Measurements from ENCODE around the gene GADD45GIP1.
A peak's percentile ranks its signal among the peaks of the same experiment; 100 is the strongest.
"Not testable (repeated sequence)": the region's sequence is repeated elsewhere in the genome, so short reads cannot be mapped to it uniquely, and the experiment has no call there.

The GADD45GIP1 gene

DNA sequence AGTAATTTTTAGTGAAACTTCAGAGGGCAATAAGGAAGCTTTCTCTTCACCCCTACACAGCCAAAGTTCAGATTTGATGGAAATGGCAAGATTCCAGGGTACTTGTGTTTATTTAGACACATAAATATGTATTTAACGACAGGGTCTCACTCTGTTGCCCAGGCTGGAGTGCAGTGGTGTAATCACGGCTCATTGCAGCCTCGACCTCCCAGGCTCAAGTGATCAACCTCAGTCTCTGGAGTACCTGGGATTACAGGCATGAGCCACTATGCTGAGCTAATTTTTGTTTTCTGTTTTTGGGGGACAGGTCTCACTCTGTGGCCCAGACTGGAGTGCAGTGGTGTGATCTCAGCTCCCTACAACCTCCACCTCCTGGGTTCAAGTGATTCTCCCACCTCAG lies 36.0 kb downstream of the GADD45GIP1 start:
- TF ChIP-seq, protein P1, sequence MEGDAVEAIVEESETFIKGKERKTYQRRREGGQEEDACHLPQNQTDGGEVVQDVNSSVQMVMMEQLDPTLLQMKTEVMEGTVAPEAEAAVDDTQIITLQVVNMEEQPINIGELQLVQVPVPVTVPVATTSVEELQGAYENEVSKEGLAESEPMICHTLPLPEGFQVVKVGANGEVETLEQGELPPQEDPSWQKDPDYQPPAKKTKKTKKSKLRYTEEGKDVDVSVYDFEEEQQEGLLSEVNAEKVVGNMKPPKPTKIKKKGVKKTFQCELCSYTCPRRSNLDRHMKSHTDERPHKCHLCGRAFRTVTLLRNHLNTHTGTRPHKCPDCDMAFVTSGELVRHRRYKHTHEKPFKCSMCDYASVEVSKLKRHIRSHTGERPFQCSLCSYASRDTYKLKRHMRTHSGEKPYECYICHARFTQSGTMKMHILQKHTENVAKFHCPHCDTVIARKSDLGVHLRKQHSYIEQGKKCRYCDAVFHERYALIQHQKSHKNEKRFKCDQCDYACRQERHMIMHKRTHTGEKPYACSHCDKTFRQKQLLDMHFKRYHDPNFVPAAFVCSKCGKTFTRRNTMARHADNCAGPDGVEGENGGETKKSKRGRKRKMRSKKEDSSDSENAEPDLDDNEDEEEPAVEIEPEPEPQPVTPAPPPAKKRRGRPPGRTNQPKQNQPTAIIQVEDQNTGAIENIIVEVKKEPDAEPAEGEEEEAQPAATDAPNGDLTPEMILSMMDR (conservative IDR thresholded peaks at IDR 0.05): no peak
- TF ChIP-seq ZFX (IDR thresholded peaks at IDR 0.05): no peak

DNA sequence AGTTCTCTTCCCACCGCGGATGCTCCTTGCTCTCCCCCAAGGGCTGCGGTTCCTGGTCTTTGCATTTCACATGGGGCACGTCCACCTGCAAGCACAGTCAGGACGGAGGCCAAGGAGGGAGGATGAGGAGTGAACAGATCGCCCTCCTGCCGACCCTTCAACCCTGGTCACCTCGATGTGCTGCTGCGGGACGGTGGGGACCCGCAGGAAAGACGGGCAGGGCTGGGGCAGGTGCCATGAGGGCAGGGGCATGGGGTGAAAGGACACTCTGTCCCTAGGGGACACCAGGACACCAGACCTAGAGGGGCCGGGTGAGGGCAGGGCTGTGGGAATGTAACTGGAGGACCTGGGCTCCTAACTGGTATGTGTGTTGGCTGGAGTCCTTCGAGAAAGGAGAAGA lies 38.8 kb downstream of the GADD45GIP1 start:
- no peak overlapping the region; the same call in 1 of the 2 replicates for H3K27ac ChIP-seq
- TF ChIP-seq, protein P1 (conservative IDR thresholded peaks at IDR 0.05): no peak
- TF ChIP-seq ZFX (IDR thresholded peaks at IDR 0.05): no peak

More for the DNA sequence above, 36.0 kb downstream of the GADD45GIP1 start:
- H3K27ac ChIP-seq: peak overlapping the region; percentile 5; the same call in 1 of the 2 replicates

DNA sequence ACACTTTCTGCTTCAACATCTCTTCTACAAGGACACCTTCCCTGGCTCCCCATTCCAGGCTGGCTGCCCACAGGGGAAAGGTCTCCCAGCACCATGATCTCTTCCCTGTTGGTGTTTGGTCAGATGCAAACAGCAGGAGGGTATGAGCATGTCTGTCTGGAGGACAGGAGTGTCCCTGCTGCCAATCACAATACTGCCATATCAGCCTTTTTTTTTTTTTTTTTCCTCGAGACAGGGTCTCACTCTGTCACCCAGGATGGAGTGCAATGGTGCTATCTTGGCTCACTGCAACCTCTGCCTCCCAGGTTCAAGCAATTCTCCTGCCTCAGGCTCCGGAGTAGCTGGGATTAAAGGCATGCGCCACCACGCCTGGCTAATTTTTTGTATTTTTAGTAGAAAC lies 41.2 kb downstream of the GADD45GIP1 start:
- not testable (repeated sequence) for H3K27ac ChIP-seq

DNA sequence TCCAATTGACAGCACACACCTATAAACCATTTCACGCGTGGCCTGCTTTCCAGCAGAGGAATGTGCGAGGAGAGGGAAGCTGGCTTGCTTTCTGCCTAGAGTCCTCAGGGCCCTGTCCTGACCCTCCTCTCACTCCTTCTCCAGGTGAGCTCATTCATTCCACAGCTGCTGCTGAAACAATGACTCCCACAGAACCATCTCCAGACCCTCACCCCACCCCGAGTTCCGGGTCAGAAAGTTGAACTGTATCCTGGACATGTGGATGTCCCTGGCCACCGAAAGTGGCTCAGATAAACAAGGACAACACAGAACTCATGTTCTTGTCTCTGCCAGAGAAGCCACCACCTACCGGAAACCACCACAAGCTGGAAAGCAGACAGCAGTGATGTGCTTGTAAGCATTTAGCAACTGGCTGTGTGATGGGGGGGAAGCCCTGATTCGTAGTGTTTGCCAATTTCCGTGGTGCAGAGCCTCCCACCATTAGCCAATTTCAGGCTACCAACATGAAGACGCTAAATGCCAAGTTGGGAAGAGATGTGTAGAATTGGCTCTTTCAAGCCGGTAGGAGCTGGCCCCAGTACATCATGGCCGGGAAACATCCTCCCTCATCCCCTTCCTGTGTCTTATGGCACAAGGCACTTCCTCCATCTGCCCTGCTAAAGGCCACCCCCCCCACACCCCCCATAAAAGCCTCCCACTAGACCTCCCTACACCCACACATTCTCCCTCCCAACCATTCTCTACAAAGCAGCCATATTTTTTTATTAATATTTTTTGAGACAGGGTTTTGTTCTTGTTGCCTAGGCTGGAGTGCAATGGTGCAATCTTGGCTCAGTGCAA lies 43.0 kb downstream of the GADD45GIP1 start:
- TF ChIP-seq, protein P1 (conservative IDR thresholded peaks at IDR 0.05): no peak
- no peak for TF ChIP-seq ZFX (IDR thresholded peaks at IDR 0.05)
- H3K27ac ChIP-seq: peak overlapping the region; percentile 86

DNA sequence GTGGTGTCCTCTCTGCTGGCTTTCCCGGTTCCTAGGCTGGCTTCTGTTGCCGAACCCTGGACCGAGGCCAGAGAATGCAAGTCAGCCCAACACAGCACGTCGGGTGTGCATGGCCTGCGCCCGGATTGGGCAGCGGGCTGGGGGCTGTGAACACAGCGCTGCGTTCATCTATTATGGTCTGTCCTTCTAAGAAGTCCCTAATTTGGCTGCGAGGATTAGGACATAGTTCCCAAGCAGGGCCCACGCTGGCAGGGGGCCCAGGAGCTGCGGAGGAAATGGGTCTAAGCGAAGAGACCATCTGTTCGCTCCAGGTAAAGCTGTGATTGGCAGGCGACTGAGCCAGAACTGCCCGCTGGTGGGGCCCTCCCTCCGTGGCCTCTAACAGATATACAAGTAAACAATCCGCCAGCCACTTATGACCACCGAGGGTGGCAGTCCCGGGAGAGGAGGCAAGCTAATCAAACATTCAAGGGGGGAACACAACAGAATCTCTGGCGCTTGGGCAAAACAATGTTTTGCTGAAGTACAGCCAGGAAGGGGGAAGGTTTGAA lies 43.9 kb downstream of the GADD45GIP1 start:
- H3K27ac ChIP-seq: peak overlapping the region; percentile 86
- TF ChIP-seq, protein P1 (conservative IDR thresholded peaks at IDR 0.05): no peak
- TF ChIP-seq ZFX (IDR thresholded peaks at IDR 0.05): peak; percentile 47; the same call in 1 of the 2 replicates

DNA sequence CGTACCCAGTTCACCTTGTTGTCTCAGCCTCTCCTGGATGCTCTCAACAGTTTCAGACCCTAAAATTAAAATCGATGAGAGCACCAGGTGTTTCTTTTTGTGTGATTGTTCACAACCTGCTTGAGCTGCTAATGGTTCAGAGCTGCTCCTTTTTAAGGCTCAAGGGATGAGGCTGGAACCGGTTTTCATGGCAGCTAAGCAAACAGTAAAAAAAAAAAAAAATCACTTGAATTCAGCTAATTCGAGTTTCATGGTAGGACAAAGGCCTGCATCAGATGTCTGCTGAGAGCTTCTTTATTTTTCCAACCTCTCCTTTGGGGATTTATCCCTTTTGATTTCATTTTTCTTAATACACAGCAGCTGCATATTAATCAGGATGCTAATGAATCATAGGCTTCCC lies 44.5 kb downstream of the GADD45GIP1 start:
- TF ChIP-seq, protein P1 (conservative IDR thresholded peaks at IDR 0.05): no peak
- TF ChIP-seq ZFX (IDR thresholded peaks at IDR 0.05): no peak
- peak overlapping the region; percentile 86 for H3K27ac ChIP-seq

DNA sequence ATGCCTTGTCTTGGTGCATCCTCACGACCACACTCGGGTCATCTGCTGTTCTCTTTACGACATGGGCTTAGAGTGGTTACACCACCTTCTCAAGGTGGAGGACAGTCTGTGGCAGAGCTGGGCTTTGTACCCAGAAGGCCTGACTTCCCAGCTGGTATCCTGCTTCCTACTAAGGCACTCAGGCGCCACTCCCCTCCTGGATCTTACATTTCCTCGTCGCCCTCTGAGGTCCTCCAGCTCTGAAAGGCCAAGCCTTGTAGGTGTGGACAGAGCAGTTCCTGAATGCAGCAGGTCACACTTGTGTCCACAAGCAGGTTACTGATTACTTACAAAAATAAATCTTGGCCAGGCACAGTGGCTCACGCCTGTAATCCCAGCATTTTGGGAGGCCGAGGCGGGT lies 49.9 kb downstream of the GADD45GIP1 start:
- no peak overlapping the region for H3K27ac ChIP-seq
- TF ChIP-seq, protein P1 (conservative IDR thresholded peaks at IDR 0.05): no peak
- TF ChIP-seq ZFX (IDR thresholded peaks at IDR 0.05): no peak
